Epithelial cell of proximal tubule (primary cell): Measurements from ENCODE around the gene ADCY2. TPM values are rescaled to one million over a fixed set of nuclear protein-coding genes. Genes with fewer than 3 reads are reported as not detected.

Experiments
- DNase-seq: peaks from one replicate; pipeline ENCODE4 v3.0.0-alpha.2; 2011; ENCODE audit warnings: low read depth
- H3K4me3 ChIP-seq: 2 replicates; pipeline ENCODE4 v1.5.1; 2011; ENCODE audit warnings: low read depth, mild to moderate bottlenecking, low read length
- total RNA-seq: library from RNA; depleted of rRNA; stranded (reverse); fragments of >200 nt; gene quantifications from 2 replicates; pipeline ENCODE4 v1.2.3, GENCODE V29; 2015
- TF ChIP-seq, protein P1 (sequence below): conservative IDR thresholded peaks from 2 replicates; pipeline ENCODE4 v1.5.1; 2012; ENCODE audit warnings: low read depth, mild to moderate bottlenecking, low read length

Gene ADCY2
- total RNA-seq, 1 donor from 2014 or later: 0.12 TPM

DNA sequence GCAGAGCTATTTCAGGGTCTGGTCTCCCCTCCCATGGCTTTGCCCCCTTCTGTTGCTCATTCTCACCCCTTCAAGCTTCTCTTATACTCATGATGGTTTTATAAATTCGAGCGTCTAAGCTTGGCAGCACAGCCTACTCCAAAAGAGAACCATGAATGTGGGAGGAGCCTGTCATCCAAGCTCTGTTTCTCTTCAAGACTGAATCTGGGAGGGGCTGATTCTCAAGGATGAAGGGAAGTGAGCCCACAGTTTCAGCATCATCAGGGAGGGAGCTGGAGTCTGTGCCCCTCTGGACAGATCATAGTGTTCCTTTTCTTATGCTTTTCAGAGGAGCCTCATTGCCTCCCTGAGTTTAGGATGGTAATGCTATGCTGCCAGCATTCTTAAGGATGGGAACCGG is 286.4 kb downstream of the ADCY2 start:
- TF ChIP-seq, protein P1, sequence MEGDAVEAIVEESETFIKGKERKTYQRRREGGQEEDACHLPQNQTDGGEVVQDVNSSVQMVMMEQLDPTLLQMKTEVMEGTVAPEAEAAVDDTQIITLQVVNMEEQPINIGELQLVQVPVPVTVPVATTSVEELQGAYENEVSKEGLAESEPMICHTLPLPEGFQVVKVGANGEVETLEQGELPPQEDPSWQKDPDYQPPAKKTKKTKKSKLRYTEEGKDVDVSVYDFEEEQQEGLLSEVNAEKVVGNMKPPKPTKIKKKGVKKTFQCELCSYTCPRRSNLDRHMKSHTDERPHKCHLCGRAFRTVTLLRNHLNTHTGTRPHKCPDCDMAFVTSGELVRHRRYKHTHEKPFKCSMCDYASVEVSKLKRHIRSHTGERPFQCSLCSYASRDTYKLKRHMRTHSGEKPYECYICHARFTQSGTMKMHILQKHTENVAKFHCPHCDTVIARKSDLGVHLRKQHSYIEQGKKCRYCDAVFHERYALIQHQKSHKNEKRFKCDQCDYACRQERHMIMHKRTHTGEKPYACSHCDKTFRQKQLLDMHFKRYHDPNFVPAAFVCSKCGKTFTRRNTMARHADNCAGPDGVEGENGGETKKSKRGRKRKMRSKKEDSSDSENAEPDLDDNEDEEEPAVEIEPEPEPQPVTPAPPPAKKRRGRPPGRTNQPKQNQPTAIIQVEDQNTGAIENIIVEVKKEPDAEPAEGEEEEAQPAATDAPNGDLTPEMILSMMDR: no peak
- no peak for DNase-seq
- H3K4me3 ChIP-seq: no peak overlapping the region

DNA sequence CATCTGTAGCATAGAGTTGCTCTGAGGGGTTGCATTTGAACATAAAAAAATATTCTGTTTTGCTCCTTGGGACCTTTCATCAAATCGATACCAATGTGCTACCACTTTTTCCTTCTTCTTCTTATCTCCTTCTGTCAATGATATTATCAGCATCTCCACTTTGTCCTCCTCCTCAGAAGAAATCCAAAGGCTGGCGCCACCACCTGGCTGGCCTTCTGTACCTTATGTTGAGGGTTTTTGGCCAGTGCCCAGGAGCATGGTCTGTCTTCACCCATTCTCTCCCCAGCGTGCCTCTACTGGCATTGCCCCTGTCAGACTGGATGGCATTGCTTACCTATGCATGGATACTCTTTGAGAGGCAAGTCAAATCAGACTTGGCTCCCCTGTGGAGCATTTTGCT is 287.8 kb downstream of the ADCY2 start:
- TF ChIP-seq, protein P1: no peak
- DNase-seq: no peak
- no peak overlapping the region for H3K4me3 ChIP-seq

GRCh38 chr5:7684826-7685225 is 288.9 kb downstream of the ADCY2 start:
- no peak overlapping the region for H3K4me3 ChIP-seq
- TF ChIP-seq, protein P1: no peak
- no peak for DNase-seq

DNA sequence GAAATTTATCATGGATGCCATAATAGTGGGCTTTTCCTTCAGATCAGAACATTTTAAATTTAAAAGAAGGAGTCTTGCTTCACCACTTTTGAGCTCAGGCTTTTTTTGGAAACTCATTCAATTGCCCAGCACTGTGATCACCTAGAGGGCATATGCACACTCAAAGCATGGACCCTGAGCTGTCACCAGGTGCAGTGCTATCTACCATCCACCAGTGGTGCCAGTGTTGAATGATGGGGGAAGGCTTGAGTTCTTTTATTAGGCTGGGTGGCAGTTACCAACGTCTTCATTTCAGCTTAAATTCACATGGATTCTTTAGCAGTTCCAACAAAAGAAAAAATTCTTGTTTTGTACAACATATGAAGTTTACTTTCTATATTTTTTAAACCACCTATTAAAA is 290.9 kb downstream of the ADCY2 start:
- H3K4me3 ChIP-seq: no peak overlapping the region
- no peak for DNase-seq
- TF ChIP-seq, protein P1: no peak

- DNase-seq: no peak
- TF ChIP-seq, protein P1: no peak
Observed at GRCh38 chr5:7690557-7690956, 294.6 kb downstream of the ADCY2 start.

GRCh38 chr5:7705261-7705660 is 309.3 kb downstream of the ADCY2 start:
- DNase-seq: no peak
- TF ChIP-seq, protein P1: no peak
- no peak overlapping the region for H3K4me3 ChIP-seq

More at GRCh38 chr5:7690557-7690956, 294.6 kb downstream of the ADCY2 start:
- H3K4me3 ChIP-seq: no peak overlapping the region

GRCh38 chr5:7705736-7706135 is 309.8 kb downstream of the ADCY2 start:
- TF ChIP-seq, protein P1: no peak
- H3K4me3 ChIP-seq: no peak overlapping the region

More at GRCh38 chr5:7705736-7706135, 309.8 kb downstream of the ADCY2 start:
- no peak for DNase-seq
